Left renal cortex interstitium (tissue), 4 donors: ENCODE measurements around the gene ZNF284. TPM values are rescaled to one million over a fixed set of nuclear protein-coding genes. Genes with fewer than 3 reads are reported as not detected.
"Not testable (repeated sequence)": the region's sequence is repeated elsewhere in the genome, so short reads cannot be mapped to it uniquely, and the experiment has no call there.

Experiments
- DNase-seq, 4 donors: peaks; one replicate each; pipeline ENCODE4 v3.0.0-alpha.2; 2013; ENCODE audit warnings: low read depth in 4 of 4, low spot score in 2 of 4, missing footprints in 1 of 4
- polyA plus RNA-seq, 4 donors: library from polyadenylated mRNA; unstranded; fragments of 120-200 nt; gene quantifications; one replicate each; pipeline ENCODE4 v1.2.1, GENCODE V29; 2013; ENCODE audit not compliant: insufficient read length in 4 of 4

ZNF284 gene
- polyA plus RNA-seq, 4 donors = 2.8 to 6.7 (median 4.1) TPM

GRCh38 chr19:44109458-44109857 is 37.5 kb downstream of the ZNF284 start:
- no peak for DNase-seq

- peak in 1 of 4 donors; percentile 15 for DNase-seq
These were observed 40.0 kb downstream of the ZNF284 start for GRCh38 chr19:44111910-44112463.

GRCh38 chr19:44112802-44113137 is 40.8 kb downstream of the ZNF284 start:
- no peak for DNase-seq

- peak; percentile 90 to 99 (median 98) for DNase-seq
These were observed 41.3 kb downstream of the ZNF284 start, which contains the start of gene ZNF225 for GRCh38 chr19:44113138-44113783. Gene ZNF225 (plus strand): TSS chr19:44113399. CDS start chr19:44115828, 2,429 bp downstream.

- peak in 1 of 4 donors; percentile 3 for DNase-seq
These were observed 41.9 kb downstream of the ZNF284 start for GRCh38 chr19:44113784-44114390.

GRCh38 chr19:44121162-44121561 is 49.2 kb downstream of the ZNF284 start:
- not testable (repeated sequence) for DNase-seq

GRCh38 chr19:44131955-44132354 is 60.0 kb downstream of the ZNF284 start:
- DNase-seq = no peak

Other genes starting within 250 kb of the ZNF284 start
- 10 to 100 TPM; 12.0 to 22.0 (median 15.3) TPM for gene ZNF283, start 244.8 kb upstream of the ZNF284 start, polyA plus RNA-seq
- 10 to 100 TPM in 3 of 4 donors, 1 to 10 TPM in 1; 9.8 to 17.2 (median 12.1) TPM for gene ZNF404, start 188.2 kb upstream of the ZNF284 start, polyA plus RNA-seq
- gene ZNF45, start 136.9 kb upstream of the ZNF284 start, polyA plus RNA-seq = 10 to 100 TPM; 24.6 to 30.4 (median 26.9) TPM
- gene ZNF221, start 120.9 kb upstream of the ZNF284 start, polyA plus RNA-seq = 1 to 10 TPM; 4.2 to 9.1 (median 6.7) TPM
- gene ZNF155, start 88.0 kb upstream of the ZNF284 start, polyA plus RNA-seq = 10 to 100 TPM; 14.0 to 17.6 (median 14.9) TPM
- 1 to 10 TPM; 5.7 to 7.8 (median 7.4) TPM for gene ZNF230, start 69.2 kb upstream of the ZNF284 start, polyA plus RNA-seq
- gene ZNF222, start 46.8 kb upstream of the ZNF284 start, polyA plus RNA-seq = 1 to 10 TPM; 7.4 to 9.9 (median 8.8) TPM
- gene ZNF223, start 20.1 kb upstream of the ZNF284 start, polyA plus RNA-seq = 10 to 100 TPM in 3 of 4 donors, 1 to 10 TPM in 1; 9.7 to 14.6 (median 12.9) TPM
- gene ZNF224, start 22.2 kb downstream of the ZNF284 start, polyA plus RNA-seq = 10 to 100 TPM; 21.2 to 49.0 (median 31.9) TPM
- gene ZNF225, start 41.2 kb downstream of the ZNF284 start, polyA plus RNA-seq = 10 to 100 TPM in 1 of 4 donors, 1 to 10 TPM in 3; 9.6 to 11.3 (median 9.8) TPM
- 10 to 100 TPM in 3 of 4 donors, 1 to 10 TPM in 1; 9.8 to 21.3 (median 15.7) TPM for gene ZNF234, start 69.4 kb downstream of the ZNF284 start, polyA plus RNA-seq
- gene ZNF226, start 92.9 kb downstream of the ZNF284 start, polyA plus RNA-seq = 10 to 100 TPM; 27.7 to 29.6 (median 29.0) TPM
- gene ZNF227, start 140.4 kb downstream of the ZNF284 start, polyA plus RNA-seq = 10 to 100 TPM; 22.7 to 28.1 (median 26.3) TPM
- gene ZNF233, start 187.7 kb downstream of the ZNF284 start, polyA plus RNA-seq = 1 to 10 TPM; 5.1 to 8.2 (median 7.4) TPM
- gene ZNF235, start 232.9 kb downstream of the ZNF284 start, polyA plus RNA-seq = 10 to 100 TPM; 10.3 to 14.0 (median 11.1) TPM